ENCODE measurements around the gene NAPEPLD. TPM values are rescaled to one million over a fixed set of nuclear protein-coding genes. Genes with fewer than 3 reads are reported as not detected.

The NAPEPLD gene
- total and polyA plus RNA-seq, 2 of the 8 experiments (the other 6 are each of a cell fraction or from before 2014, with no cell fraction given): 4.2 to 9.9 TPM

DNA sequence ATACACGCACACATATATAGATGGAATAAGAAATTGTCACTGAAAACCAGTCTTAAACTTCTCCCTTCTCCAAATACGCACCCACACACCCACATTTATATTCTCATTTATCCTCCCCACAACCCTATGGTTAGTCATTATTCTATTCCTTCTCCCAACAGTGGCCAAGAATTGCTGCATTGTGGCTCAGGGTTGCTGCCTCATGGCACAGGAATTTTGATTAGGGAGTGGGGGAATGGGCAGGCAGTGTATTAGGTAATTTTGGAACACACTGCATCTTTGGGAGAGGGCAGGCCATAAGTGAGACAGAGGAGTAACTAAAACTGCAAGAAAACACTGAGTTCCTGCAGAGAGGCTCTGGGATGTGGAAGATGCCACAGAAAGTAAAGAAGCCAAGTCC lies 35.7 kb downstream of the NAPEPLD start:
- H3K9me3 ChIP-seq (ENCODE audit: insufficient read depth in 2 of 2, low read depth in 1 of 2, low read length in 1 of 2): no peaks in the 10 kb centered on the region
- H2BK15ac ChIP-seq (ENCODE audit: low read length): no peak overlapping the region
- no peak overlapping the region for H2BK120ac ChIP-seq (replicated peaks; ENCODE audit: low read depth, low read length)
- no peak overlapping the region for H4K8ac ChIP-seq (ENCODE audit: extremely low read depth, insufficient read depth, low read length)
- peak in 1 of 2 experiments; percentile 19 for DNase-seq (ENCODE audit: low read depth in 1 of 2, low spot score in 2 of 2)
- WGBS, 2 experiments (ENCODE audit: extremely low coverage in 1 of 2, insufficient coverage in 1 of 2, insufficient read length in 1 of 2, insufficient replicate concordance in 2 of 2, low coverage in 1 of 2, low lambda C conversion rate in 2 of 2, missing lambda C conversion rate in 1 of 2): 85 to 100% methylated on average over 1 to 2 of the region's 2 CpGs
- H2BK5ac ChIP-seq (ENCODE audit: low read depth, low read length): no peak overlapping the region
- ChIA-PET POLR2A (ENCODE audit: partially characterized antibody) (no interaction called here), CTCF (ENCODE audit: partially characterized antibody) (no interaction called here)
- no peak overlapping the region for H4K91ac ChIP-seq (replicated peaks; ENCODE audit: insufficient read length, low read length)
- H3K56ac ChIP-seq (replicated peaks; ENCODE audit: insufficient read length, low read depth, low read length): no peak overlapping the region
- no peak overlapping the region for H3K4me3 ChIP-seq (ENCODE audit: extremely low read depth in 1 of 4, insufficient read depth in 2 of 4, low read depth in 3 of 4, low read length in 4 of 4)
- H3K79me2 ChIP-seq (ENCODE audit: control insufficient read depth in 1 of 2, insufficient read depth in 2 of 2, low read length in 2 of 2): no peaks in the 10 kb centered on the region
- H3K36me3 ChIP-seq (ENCODE audit: control insufficient read depth in 2 of 4, insufficient read depth in 4 of 4, low read length in 3 of 4): peaks cover 0 to 8% (median 0%) of the 10 kb centered on the region in 4 experiments; a peak in 2 of 8 replicates
- H2BK20ac ChIP-seq (ENCODE audit: low read length): no peak overlapping the region
- no peaks in the 10 kb centered on the region for H3K4me1 ChIP-seq (replicated peaks in 1 of 4; ENCODE audit: control insufficient read depth in 3 of 4, insufficient read depth in 4 of 4, low read length in 3 of 4)
- no peak overlapping the region for H3K4me2 ChIP-seq (ENCODE audit: insufficient read depth in 1 of 2, low read depth in 2 of 2, low read length in 2 of 2)
- H3K27me3 ChIP-seq (replicated peaks in 1 of 4; ENCODE audit: control insufficient read depth in 3 of 4, extremely low read depth in 1 of 4, insufficient read depth in 3 of 4, low read length in 3 of 4): no peaks in the 10 kb centered on the region
- no peak overlapping the region for H2AFZ ChIP-seq (ENCODE audit: low read length)
- H2BK12ac ChIP-seq (ENCODE audit: low read depth, low read length): no peak overlapping the region
- TF ChIP-seq YY1 (IDR thresholded peaks at IDR 0.05; ENCODE audit: low read depth, low read length) (no peak), SP4 (IDR thresholded peaks at IDR 0.05; ENCODE audit: low read length) (no peak), SUZ12 (IDR thresholded peaks at IDR 0.05; ENCODE audit: low read length) (no peak), POLR2AphosphoS5 (IDR thresholded peaks at IDR 0.05; ENCODE audit: low read depth, low read length) (no peak), CTBP2 (IDR thresholded peaks at IDR 0.05; ENCODE audit: borderline replicate concordance, insufficient read depth, insufficient read length, low read length) (no peak), BACH1 (IDR thresholded peaks at IDR 0.05; ENCODE audit: low read length) (no peak), SP2 (IDR thresholded peaks at IDR 0.05; ENCODE audit: low read length) (no peak), KDM4A (IDR thresholded peaks at IDR 0.05; ENCODE audit: low read depth, low read length, severe bottlenecking) (no peak), TAF1 (IDR thresholded peaks at IDR 0.05; ENCODE audit: low read depth, low read length) (no peak)
- H3K23me2 ChIP-seq (ENCODE audit: low read depth, low read length): no peaks in the 10 kb centered on the region
- H3K9ac ChIP-seq (replicated peaks in 1 of 4; ENCODE audit: extremely low read depth in 1 of 4, low read depth in 3 of 4, low read length in 3 of 4): no peak overlapping the region
- H4K5ac ChIP-seq (ENCODE audit: insufficient read length, low read depth, low read length): no peak overlapping the region
- no peaks in the 10 kb centered on the region for H4K20me1 ChIP-seq (replicated peaks in 1 of 2; ENCODE audit: control insufficient read depth in 1 of 2, insufficient read depth in 2 of 2, low read length in 2 of 2)
- H3K18ac ChIP-seq (ENCODE audit: extremely low read depth, low read length): no peak overlapping the region
- no peak overlapping the region for H2AK5ac ChIP-seq (ENCODE audit: low read depth, low read length)
- H3K79me1 ChIP-seq (ENCODE audit: low read depth, low read length): no peaks in the 10 kb centered on the region
- no peak overlapping the region for H3K27ac ChIP-seq (ENCODE audit: low read depth, low read length)
- no peak overlapping the region for H3K4ac ChIP-seq (replicated peaks; ENCODE audit: insufficient read length, low read depth, low read length)
- no peak overlapping the region for H3K14ac ChIP-seq (ENCODE audit: insufficient read length)
- FAIRE-seq: no peak
- H3K23ac ChIP-seq (ENCODE audit: insufficient read length): no peak overlapping the region

Measured in H1 (cell line).